T-helper 2 cell (primary cell): ENCODE results near the gene WHRN.
A peak's percentile ranks its signal among the peaks of the same experiment; 100 is the strongest.

Experiments used
- DNase-seq, 5 experiments: peaks; one replicate each; pipeline versions ENCODE4 v3.0.0 to v3.0.0-alpha.2; 2012 to 2022

WHRN gene

GRCh38 chr9:114513055-114513958 is 8.0 kb upstream of the WHRN start:
- peak in 1 of 5 experiments; percentile 33 for DNase-seq

GRCh38 chr9:114511978-114512874 is 7.0 kb upstream of the WHRN start:
- no peak for DNase-seq

- peak in 2 of 5 experiments; percentile 26 to 46 for DNase-seq
These were observed 2.5 kb upstream of the WHRN start for GRCh38 chr9:114507726-114508125.

GRCh38 chr9:114506082-114506390 is 763 bp upstream of the WHRN start:
- DNase-seq = no peak

- DNase-seq = peak in 3 of 5 experiments; percentile 21 to 42 (median 23)
These were observed 709 bp downstream of the WHRN start for GRCh38 chr9:114504341-114505186.

- DNase-seq = peak in 2 of 5 experiments; percentile 23 to 46
These were observed 1.5 kb downstream of the WHRN start for GRCh38 chr9:114503522-114504340.

GRCh38 chr9:114503009-114503408 is 2.3 kb downstream of the WHRN start:
- DNase-seq = no peak

GRCh38 chr9:114501796-114502682 is 3.2 kb downstream of the WHRN start:
- no peak for DNase-seq

GRCh38 chr9:114500697-114501292 is 4.5 kb downstream of the WHRN start:
- no peak for DNase-seq

GRCh38 chr9:114499941-114500696 is 5.2 kb downstream of the WHRN start:
- no peak for DNase-seq

- no peak for DNase-seq
These were observed 5.7 kb downstream of the WHRN start for GRCh38 chr9:114499528-114499927.

- DNase-seq = peak in 1 of 5 experiments; percentile 23
These were observed 7.4 kb downstream of the WHRN start for GRCh38 chr9:114497727-114498382.

GRCh38 chr9:114497236-114497635 is 8.0 kb downstream of the WHRN start:
- no peak for DNase-seq

- DNase-seq = no peak
These were observed 9.3 kb downstream of the WHRN start for GRCh38 chr9:114496011-114496410.

- DNase-seq = no peak
These were observed 10.3 kb downstream of the WHRN start for GRCh38 chr9:114494776-114495569.

GRCh38 chr9:114493521-114494184 is 11.6 kb downstream of the WHRN start:
- DNase-seq = no peak

- DNase-seq = no peak
These were observed 12.3 kb downstream of the WHRN start for GRCh38 chr9:114492991-114493390.
